Mesothelial cell of epicardium (in vitro differentiated cells): Measurements from ENCODE around the gene POLR3A. TPM values are rescaled to one million over a fixed set of nuclear protein-coding genes. Genes with fewer than 3 reads are reported as not detected.

Source experiments
- DNase-seq, 2 experiments: peaks; one replicate each; pipeline ENCODE4 v3.0.0; 2021; ENCODE audit warnings: low spot score in 2 of 2; ENCODE audit not compliant: unreplicated experiment in 2 of 2
- H3K27ac Mint-ChIP-seq: 2 replicates; pipeline ENCODE4 v1.8.0; 2021; ENCODE audit warnings: mixed read lengths
- H3K27me3 Mint-ChIP-seq: 2 replicates; pipeline ENCODE4 v1.8.0; 2021; ENCODE audit warnings: low read depth, mixed read lengths
- H3K36me3 Mint-ChIP-seq: 2 replicates; pipeline ENCODE4 v1.8.0; 2021; ENCODE audit warnings: mixed read lengths
- H3K4me1 Mint-ChIP-seq: 2 replicates; pipeline ENCODE4 v1.8.0; 2021; ENCODE audit warnings: mixed read lengths
- H3K4me3 Mint-ChIP-seq: 2 replicates; pipeline ENCODE4 v1.8.0; 2021; ENCODE audit warnings: mild to moderate bottlenecking, moderate library complexity, mixed read lengths
- H3K9me3 Mint-ChIP-seq: 2 replicates; pipeline ENCODE4 v1.8.0; 2021; ENCODE audit warnings: mixed read lengths
- CTCF ChIP-seq: fragments of 200-600 bp; sonication (generic); IDR thresholded peaks from one replicate; pipeline ENCODE4 v1.5.0; 2021; ENCODE audit warnings: antibody characterized with exemption; ENCODE audit not compliant: unreplicated experiment
- total RNA-seq: library from RNA; stranded (reverse); gene quantifications from 3 replicates; pipeline ENCODE4 v1.2.1, GENCODE V29; 2021

The POLR3A gene
- total RNA-seq, 1 donor from 2014 or later: 23.9 TPM

GRCh38 chr10:78025685-78026364, 3.5 kb downstream of the POLR3A start:
- no peak for TF ChIP-seq CTCF
- peaks cover 6% of the 10 kb centered on the region for H3K9me3 Mint-ChIP-seq
- peaks cover 21% of the 10 kb centered on the region for H3K4me1 Mint-ChIP-seq
- H3K27me3 Mint-ChIP-seq: no peaks in the 10 kb centered on the region
- no peak for DNase-seq
- H3K36me3 Mint-ChIP-seq: peaks cover 42% of the 10 kb centered on the region
- no peak overlapping the region for H3K4me3 Mint-ChIP-seq
- H3K27ac Mint-ChIP-seq: no peak overlapping the region

GRCh38 chr10:78023741-78024140, 5.6 kb downstream of the POLR3A start:
- H3K4me1 Mint-ChIP-seq: peaks cover 10% of the 10 kb centered on the region
- no peak for TF ChIP-seq CTCF
- H3K4me3 Mint-ChIP-seq: no peak overlapping the region
- no peak for DNase-seq
- peaks cover 50% of the 10 kb centered on the region for H3K36me3 Mint-ChIP-seq
- peaks cover 6% of the 10 kb centered on the region for H3K9me3 Mint-ChIP-seq
- no peak overlapping the region for H3K27ac Mint-ChIP-seq
- no peaks in the 10 kb centered on the region for H3K27me3 Mint-ChIP-seq

GRCh38 chr10:78021201-78021600, 8.1 kb downstream of the POLR3A start:
- no peak overlapping the region for H3K27ac Mint-ChIP-seq
- TF ChIP-seq CTCF: no peak
- no peak for DNase-seq
- peaks cover 57% of the 10 kb centered on the region for H3K36me3 Mint-ChIP-seq
- H3K9me3 Mint-ChIP-seq: peaks cover 6% of the 10 kb centered on the region
- no peak overlapping the region for H3K4me3 Mint-ChIP-seq
- H3K4me1 Mint-ChIP-seq: no peaks in the 10 kb centered on the region
- H3K27me3 Mint-ChIP-seq: no peaks in the 10 kb centered on the region

- H3K27me3 Mint-ChIP-seq: no peaks in the 10 kb centered on the region
- no peak for TF ChIP-seq CTCF
- no peak overlapping the region for H3K4me3 Mint-ChIP-seq
- H3K4me1 Mint-ChIP-seq: no peaks in the 10 kb centered on the region
- H3K27ac Mint-ChIP-seq: no peak overlapping the region
- DNase-seq: no peak
- H3K36me3 Mint-ChIP-seq: peaks cover 44% of the 10 kb centered on the region
- no peaks in the 10 kb centered on the region for H3K9me3 Mint-ChIP-seq
These were observed 10.1 kb downstream of the POLR3A start for GRCh38 chr10:78019264-78019663.

GRCh38 chr10:78017856-78018255, 11.5 kb downstream of the POLR3A start:
- Mint-ChIP-seq H3K36me3 (peaks cover 44% of the 10 kb centered on the region), H3K4me3 (no peak overlapping the region), H3K9me3 (no peaks in the 10 kb centered on the region), H3K27ac (no peak overlapping the region), H3K27me3 (no peaks in the 10 kb centered on the region), H3K4me1 (no peaks in the 10 kb centered on the region)
- no peak for DNase-seq
- no peak for TF ChIP-seq CTCF
